Activated CD8-positive, alpha-beta memory T cell treated with anti-CD3 and anti-CD28 coated beads, Interleukin-2, amount 50 U/mL, for 4 hours (primary cell): Measurements from ENCODE around the gene ALLC.
"Not testable (repeated sequence)": the region's sequence is repeated elsewhere in the genome, so short reads cannot be mapped to it uniquely, and the experiment has no call there.

Source experiments
- DNase-seq: peaks from one replicate; pipeline ENCODE4 v3.0.0-alpha.2; 2020

Gene ALLC

DNA sequence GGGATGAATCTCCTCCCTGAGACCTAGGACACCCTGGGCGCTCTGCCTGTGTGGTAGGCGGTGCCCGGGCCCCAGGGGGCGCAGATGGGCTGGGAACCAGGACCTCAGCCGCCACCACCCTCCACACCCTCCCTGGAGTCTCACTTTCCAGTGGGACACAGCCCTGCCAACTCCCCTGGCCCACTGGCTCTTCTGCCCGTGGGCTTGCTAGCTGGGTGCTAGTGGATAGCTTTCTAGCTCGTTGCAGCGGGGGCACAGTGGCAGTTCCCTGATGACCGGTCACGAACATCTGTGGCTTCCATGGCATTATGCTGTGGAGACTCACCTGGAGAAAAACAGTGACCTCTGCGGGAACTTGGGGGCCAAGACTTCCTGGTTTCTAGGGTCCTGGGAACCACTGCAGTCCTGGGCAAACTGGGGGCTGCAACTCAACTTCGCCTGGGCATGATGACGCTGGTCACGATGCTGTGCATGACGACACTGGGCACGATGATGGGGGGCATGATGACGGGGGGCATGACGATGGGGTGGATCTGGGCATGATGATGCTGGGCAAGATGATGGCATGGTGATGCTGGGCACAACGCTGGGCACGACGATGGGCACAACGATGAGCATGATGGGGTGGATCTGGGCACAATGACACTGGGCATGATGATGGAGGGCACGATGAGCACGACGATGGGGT lies 31.0 kb upstream of the ALLC start:
- no peak for DNase-seq

DNA sequence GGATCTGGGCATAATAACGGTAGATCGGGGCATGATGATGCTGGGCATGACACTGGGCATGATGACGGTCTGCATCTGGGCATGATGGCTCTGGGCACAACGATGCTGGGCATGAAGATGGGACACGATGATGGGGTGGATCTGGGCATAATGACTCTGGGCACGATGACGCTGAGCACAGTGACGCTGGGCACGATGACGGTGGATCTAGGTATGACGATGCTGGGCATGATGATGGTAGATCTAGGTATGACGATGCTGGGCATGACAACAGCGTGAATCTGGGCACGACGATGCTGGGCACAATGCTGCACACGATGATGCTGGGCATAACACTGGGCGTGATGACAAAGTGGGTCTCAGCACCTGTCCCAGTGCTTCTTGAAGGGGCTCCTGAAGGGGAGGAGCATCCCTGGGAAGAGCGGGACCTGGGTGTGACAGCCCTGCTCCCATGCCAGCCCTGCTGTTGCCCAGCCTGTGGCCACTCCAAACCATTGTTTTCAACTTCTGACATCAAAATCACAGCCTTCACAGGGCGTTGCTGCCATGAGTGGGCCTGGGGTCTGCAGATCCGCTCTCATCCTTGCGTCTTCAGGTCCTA lies 30.4 kb upstream of the ALLC start:
- no peak for DNase-seq

DNA sequence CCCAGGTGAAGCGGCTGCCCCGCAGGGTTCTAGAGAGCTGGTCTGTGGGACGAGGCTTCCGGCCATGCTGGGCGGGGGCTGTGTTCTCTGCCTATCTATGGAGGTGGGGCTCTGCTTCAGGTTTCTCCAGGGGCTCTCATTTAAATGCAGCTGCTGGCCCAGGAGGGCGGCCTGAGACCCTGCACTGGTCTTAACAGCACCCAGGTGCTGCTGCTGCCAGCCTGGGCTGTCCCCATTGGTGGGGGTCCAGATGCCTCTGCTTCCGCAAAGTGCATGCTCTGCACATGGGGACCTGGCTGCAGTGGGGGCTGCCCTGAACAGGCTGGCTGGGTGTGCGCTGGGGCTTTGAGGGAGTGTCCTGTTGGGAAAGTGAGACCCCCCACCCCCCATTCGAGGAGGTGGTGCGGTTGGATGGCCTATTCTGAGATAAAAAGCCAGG lies 29.7 kb upstream of the ALLC start:
- DNase-seq, result no peak

DNA sequence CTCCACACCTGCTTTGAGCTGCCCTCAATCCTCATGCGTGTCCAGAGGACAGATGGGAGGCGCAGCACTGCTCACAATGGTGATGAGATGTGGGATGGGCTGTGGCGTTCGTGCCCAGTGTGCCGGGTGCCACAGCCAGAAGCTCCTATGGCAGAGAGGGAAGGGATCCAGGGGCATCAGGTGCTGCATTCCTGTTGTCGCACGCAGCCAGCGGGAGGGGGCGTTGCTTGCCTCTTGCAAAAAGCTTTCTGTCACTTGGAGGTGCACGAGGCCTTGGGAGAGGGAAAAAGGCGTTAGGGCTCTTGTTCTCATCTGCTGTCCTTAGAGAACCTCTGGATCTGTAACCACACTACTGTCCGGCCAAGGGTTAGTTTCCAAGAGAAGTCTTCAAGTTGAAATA lies 29.2 kb upstream of the ALLC start:
- DNase-seq, result no peak

DNA sequence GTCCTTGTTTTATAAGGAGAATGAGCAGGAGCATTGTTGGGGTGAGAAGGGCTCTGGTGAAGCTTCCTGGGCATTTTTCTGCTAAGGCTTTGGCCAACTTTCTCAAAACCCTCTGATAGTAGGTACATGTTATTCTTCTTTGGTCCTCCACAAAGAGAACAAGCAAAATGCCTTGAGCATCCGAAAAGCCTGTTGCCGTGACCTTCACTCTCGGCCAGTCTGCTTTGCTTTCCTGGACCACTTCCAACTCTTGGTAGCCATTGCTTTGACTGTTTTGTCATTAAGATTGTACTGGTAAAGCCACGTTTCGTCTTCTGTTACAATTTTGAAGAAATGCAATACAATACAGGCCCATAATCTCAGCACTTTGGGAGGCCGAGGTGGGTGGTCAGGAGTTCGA lies 27.4 kb upstream of the ALLC start:
- no peak for DNase-seq

DNA sequence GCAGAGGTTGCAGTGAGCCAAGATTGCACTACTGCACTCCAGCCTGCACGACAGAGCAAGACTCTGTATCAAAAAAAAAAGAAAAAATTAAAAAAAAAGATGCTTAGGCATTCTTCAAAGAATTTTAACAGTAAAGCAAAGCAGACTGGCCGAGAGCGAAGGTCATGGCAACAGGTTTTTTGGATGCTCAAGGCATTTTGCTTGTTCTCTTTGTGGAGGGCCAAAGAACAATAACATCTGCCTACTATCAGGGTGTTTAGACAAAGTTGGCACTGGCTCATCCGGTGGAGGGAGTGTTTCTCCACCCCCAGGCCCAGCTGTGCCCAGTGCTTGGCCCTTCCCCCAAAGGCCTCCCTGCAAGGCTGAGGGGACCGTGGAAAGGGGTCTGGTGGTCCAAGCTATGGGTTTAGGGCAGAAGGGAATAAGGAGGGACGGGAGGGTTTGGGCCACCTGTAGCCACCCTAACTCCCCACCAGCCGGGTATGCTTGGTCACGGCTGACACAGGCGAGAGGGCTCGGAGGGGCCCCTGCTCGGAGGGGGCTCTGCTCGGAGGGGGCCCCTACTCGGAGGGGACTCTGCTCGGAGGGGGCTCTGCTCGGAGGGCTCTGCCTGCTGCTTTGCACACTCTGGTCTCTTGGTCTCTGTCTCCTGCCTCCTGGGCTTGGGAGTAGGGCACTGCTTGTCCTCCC lies 26.7 kb upstream of the ALLC start:
- DNase-seq, result no peak

DNA sequence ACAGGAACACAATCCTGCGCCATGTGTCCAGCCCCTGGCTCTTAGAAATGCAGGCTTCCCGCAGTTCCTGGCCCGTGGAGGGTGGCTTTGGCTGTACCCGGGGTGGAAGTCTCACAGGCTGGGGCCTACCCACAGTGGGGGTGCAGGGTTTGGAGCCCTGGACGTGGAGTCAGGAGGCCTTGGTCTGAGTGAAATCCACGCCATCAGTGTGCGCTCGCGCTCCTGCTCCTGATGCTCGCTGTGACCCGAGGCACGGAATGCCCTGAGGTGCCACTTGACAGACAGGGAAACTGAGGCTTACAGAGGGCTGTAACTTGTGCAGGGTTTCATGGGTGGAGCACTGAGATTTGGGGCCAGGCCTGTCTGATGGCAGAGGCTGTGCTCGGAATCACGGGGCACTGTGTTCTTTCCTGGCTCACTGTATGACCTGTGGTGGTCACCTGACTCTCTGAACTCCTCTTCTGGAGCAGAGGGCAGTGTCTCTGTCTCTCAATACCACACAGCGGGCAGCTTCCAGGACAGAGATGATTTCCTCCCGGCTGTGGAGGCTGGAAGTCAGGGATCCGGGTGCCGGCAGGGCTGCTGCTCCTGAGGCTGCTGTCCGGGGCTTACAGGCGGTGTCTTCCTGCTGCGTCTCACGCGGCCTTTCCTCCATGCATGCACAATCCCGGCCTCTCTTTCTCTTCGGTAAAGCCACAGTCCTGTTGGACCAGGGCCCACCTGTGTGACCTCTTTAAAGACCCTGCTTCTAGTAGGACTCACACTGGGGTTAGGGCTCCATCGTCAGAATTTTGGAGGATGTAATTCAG lies 25.9 kb upstream of the ALLC start:
- DNase-seq, result no peak

DNA sequence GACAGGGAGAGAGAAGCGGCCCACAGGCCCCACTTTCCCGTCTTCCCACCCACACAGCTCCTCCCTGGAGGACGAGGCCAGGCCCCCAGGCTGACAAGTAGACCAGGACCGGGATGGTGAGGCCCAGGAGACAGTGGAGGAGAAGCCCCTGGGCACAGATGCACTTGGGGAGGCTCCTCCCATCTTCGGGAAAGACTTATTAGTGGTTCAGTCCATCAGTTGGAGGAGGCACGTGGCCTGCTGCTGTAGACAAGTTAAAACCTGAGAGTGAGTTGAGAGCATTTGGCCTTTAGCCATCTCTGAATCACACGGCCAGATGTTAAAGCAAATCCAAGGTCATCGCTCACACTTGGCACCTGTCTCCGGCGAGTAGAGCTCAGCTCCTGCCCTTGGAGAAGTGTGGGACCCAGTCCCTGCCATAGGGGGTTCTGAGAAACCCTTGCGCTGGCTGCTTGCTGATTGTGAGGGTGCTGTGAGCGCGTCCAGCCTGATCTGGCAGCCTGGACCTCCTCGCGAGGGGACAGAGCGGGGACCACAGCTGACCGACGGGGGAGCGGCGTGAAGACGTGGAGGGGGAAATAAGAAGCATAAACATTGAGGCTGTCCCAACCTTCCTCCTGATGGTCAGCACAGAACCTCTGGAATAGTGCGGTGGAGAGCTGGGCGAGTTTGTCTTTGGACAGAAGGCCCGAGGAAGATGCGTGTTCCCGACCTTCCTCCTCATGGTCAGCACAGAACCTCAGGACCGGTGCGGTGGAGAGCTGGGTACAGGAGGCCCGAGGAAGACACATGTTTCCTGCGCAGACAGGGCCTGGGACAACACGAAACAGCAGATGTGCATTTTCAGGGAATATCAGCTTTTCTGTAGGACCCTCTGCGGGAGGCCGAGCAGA lies 24.7 kb upstream of the ALLC start:
- no peak for DNase-seq

DNA sequence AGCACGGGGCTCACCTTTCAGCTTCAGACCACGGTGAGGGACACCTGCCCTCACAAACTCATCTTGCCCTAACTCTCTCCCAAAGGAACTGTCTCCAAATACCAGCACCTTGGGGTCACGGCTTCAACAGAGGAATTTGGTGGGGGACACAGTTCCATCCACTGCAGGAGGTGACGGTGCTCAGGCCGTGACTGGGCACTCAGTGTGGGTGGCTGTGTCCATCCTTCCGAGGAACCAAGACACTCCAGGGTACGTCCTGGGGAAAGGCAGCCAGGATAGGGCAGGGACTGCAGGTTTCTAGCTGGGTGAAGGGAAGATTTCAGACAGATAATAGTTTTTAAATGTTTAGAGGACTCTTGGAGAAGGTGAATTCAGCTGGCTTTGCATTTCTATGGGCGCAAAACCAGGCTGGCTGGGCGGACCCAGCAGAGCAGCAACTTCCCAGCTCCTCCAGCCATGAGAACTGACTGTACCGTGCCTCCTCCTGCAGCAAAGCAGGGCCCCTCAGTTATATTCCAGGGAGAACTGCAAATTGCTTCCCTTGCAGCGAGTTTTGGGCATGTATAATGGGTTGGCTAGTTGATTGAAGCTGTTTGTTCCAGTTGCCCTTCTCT lies 23.9 kb upstream of the ALLC start:
- DNase-seq, result no peak

DNA sequence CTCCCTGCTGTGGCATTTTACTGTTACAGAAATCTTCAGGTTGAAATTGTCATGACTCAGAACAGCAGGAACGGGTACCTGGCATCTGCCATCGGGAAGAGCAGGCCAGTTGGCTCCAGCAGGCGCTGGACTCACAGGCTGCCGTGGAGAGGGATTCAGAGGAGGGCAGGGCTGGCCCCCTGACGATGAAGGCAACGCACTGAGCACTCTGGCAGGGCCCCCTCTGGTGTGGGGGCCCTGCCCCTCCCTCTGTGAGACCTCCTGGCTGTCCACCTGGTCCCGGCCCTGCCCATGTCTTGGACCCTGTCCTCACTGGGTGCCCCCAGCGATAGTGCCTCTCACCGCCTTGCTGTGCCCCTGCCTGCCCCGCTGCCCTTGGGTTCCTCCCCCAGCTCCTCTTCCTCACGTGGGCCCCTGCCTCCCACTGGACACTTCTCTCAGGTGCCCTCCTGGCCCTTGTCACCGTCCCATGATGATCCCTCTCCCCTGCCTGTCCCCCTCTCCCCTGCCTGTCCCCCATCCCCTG lies 23.3 kb upstream of the ALLC start:
- DNase-seq, result no peak

DNA sequence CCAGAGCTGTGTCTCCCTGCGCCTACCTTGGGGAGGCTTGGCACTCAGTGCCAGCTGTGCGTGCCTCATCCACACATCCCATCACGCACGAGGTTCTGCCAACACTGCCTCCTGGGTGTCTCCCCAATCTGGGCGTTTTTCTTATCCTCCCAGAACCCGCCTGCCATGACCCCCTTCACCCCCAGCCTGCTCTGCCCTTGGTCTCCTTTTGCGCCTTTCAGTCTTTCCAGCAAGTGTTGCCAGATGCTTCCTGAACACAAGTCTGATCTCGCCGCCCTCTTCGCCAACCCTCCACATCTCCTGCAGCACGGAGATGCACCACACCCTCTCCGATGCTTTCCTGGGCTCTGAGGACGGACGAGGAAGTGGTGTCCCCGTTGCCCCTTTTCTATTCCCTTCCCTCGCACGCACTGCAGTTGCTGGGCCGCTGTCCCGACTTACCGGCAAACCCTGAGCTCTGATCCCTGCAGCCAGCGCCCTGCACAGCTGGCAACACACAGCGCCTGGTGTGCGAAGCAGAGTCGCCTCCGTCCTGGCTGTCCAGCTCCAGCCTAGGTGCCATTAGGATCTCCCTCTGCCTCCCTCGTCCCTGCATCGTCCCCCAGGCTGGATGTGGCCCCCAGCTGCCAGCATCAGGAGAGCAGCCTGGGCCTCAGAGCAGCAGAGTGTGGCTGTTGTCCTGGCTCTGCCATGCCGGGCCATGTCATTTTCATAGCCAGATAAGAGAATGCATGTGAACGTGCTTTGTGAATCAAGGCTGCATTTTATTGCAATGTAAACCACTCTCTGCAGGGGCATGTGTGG lies 22.6 kb upstream of the ALLC start:
- DNase-seq, result no peak

DNA sequence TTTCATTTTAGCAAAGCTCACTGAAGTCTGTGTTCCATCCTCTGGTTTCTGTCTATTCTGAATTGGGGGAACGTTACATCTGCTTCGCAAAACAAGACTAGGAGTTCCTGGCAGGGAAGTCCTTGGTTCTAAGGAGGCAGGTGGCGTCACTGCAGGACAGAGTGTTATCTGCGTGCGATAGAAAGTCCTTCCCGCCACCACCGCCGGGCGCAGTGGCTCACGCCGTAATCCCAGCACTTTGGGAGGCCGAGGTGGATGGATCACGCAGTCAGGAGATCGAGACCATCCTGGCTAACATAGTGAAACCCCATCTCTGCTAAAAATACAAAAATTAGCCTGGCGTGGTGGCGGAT lies 22.0 kb upstream of the ALLC start:
- DNase-seq, result not testable (repeated sequence)

DNA sequence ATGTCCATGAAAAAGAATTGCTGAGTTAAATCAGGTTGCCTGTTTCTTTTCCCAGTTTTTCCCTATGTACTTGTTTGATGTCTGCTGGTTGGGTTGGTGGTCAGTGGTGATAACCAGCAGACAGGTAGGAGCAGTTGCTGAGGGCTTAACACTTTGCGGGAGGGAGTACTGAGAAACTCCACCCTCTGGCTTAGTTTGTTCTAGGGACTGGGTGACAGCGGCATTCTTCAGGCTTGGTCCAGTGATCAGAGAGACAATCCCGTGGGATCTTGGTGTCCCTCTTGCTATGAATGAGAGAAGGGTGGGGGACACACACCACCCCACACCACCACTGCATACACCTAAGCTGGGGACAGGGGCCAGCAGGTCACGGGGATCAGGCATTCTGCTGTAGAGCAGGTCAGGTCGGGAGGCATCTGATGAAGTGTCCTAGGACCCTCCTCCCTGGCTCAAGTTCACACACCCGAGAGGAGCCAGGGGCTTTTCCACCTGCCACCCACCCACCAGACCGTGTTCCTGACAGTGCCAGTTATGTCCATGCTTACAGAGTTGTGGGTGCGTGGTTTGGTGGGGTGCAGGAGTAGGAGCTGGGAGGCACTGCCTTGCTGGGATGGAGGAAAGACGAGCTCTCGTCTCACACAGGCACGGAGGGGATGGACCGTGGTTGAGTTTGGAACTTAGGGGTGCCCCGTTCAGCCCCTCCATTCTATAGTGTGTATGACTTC lies 21.3 kb upstream of the ALLC start:
- no peak for DNase-seq

DNA sequence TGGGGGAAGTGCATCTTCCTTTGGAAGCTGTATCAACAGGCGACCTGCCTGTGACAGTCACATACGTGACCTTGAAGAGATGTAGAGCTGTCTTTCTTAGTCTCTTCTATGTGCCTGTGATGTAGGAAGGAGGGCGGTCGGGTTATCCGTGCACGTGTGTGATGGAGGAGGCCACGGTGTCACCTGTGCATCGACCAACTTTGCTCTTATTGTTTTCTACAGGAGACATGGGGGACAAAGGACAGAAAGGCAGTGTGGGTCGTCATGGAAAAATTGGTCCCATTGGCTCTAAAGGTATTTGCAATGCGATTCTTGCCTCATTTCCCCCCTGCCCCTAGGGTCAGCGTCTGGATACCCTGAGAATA lies 20.7 kb upstream of the ALLC start:
- no peak for DNase-seq

DNA sequence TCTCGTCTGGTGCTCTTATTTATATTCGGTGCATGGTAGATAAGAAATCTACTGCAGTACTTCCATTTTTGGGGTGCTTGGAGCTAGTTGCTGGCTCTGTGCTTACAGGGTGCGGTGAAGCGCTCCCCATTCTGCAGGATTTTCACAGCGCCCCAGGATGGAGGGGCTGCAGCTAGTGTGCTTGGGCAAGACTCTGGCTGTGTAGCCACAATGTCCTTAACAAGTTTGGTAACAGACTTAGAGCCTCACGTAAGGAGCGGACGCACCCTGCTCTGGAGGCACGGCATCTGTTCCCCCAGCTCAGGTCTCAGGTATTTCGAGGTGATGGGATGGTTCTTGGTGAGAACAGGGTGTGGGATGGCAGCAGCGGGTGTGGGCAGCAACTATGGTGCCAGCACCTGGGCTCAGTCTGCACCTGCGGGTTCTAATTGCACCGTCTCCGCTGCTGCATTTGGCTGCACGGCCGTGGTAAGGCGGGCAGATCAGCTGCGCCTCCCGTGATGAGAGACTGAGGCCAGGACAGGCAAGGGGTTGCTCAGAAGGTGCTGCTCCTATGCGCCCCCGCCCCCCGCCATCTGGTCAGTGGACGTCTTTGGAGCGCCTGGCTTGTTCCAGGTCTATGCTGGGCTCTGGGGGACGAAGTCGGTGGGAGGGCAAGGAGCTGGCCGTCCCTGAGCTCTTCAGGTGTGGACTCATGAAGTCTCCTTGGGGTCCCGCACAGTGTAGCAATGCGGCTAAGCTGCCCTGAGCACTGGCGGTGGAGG lies 20.1 kb upstream of the ALLC start:
- no peak for DNase-seq

DNA sequence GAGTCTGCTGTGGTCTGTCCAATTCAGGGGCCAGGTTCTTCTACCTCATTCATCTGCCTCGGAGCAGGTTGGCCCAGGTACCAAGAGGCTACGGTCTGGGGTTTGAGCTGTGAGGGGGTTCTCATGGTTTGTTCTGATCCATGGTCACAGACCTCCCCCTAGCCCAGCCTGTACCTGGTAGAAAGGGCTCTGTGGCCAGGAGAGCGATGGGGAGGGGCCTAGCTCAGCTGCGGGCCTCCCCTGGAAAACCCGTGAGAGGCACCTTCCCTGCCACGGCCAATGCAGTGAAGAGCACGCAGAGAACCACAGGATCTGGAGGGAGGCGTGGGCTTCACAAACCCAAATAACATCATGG lies 19.6 kb upstream of the ALLC start:
- no peak for DNase-seq

DNA sequence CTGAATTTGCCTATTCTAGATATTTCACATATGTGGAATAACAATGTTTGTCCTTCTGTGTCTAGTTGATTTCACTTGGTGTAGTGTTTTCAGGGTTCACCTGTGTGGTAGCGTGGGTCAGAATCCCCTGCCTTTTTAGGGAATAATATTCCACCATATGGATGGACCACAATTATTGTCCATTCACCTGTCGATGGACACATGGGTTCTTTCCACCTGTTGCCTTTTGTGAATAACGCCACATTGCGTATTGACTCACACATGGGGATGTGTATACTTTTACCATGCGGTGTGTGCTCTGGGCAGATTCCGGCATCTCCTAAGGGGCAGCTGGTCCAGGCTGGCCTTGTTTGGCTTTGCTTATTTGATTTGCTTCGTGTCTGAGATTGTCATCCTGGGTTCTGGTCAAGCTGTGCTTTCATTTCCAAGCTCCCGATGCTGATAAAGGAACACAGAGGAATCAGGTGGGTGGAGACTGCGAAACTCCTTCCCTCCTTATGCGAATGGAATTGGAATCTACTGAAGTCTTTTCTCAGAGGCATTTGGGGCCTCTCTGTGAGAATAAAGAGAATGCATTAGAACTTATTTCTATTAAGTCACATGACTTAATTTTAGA lies 18.9 kb upstream of the ALLC start:
- DNase-seq, result no peak

DNA sequence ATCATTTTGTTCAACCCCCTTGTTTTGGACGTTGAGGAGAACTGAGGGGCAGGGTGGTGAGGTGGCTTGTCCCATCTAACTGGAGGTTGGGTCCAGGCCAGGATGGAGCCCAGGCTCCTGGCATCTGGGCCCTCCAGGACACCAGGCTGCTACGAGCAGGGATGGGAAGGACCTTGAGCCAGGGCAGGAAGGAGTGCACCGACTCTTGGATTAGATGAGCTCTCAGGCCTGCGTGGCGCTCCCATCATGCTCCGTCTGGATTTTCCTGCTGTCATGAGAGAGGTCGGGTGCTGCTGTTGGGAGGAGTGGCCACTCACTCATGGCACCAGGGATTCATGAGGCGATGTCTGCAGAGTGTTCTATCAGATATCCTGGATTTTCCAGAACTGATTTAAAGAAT lies 18.3 kb upstream of the ALLC start:
- DNase-seq, result no peak

DNA sequence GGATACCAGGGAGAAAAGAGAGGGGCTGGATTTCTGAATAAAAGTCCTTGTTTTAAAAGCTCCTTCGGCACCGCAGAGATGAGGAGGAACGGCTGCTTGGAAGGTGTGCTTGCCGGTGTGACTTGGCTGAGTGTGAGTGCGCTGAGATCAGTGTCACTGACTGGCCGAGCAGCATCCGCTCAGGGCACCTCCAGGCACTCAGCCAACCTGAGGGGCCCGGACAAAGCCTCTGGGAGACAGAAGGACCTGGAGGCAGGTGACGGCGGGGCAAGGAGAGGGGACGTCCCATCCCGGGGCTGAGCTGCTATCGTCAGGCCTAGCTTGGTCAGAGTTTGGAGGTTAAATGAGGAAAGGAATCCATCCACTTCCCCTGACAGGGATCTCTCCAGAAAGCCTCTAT lies 16.8 kb upstream of the ALLC start:
- DNase-seq, result no peak
